GM12878 (cell line): ENCODE data around the gene TMTC1. TPM values are rescaled to one million over a fixed set of nuclear protein-coding genes. Genes with fewer than 3 reads are reported as not detected.

Source experiments
- ATAC-seq: fragments of 200-7000 bp; cut with Tn5 transposase; 3 replicates; pipeline ENCODE4 v1.9.1; 2020; ENCODE audit warnings: mild to moderate bottlenecking, moderate library complexity
- BruUV-seq: library from RNA; stranded (reverse); fragments of 400-500 nt; replicated peaks from 2 replicates; lab custom pipeline; 2021; lab: Mats Ljungman, UMichigan
- CTCF ChIA-PET: fragments of 300-600 bp; sonication (Branson Sonifier 250); formaldehyde crosslinking; extraction: SDS; loops from one replicate; lab custom pipeline; 2021; ENCODE audit warnings: inconsistent platforms; lab: Yijun Ruan, JAX
- POLR2A ChIA-PET: fragments of 350-600 bp; formaldehyde crosslinking; extraction: SDS; loops from one replicate; lab custom pipeline; 2021; ENCODE audit warnings: inconsistent platforms; lab: Charles Lee
- RAD21 ChIA-PET: fragments of 300-600 bp; sonication (Branson Sonifier 250); formaldehyde crosslinking; loops from one replicate; lab custom pipeline; 2023; ENCODE audit warnings: antibody characterized with exemption; ENCODE audit not compliant: unreplicated experiment; lab: Charles Lee
- SMC1A ChIA-PET: fragments of 300-600 bp; sonication (Branson Sonifier 250); formaldehyde crosslinking; loops from one replicate; lab custom pipeline; 2023; ENCODE audit not compliant: unreplicated experiment, uncharacterized antibody; lab: Charles Lee
- DNase-seq: peaks from one replicate; pipeline ENCODE4 v3.0.0-alpha.2; 2011; ENCODE audit warnings: low read depth, low spot score
- FAIRE-seq: peaks from 3 replicates; lab custom pipeline; 2011; peaks lifted over from hg19 to GRCh38; lab: Jason Lieb, UNC
- H2AFZ ChIP-seq: 2 replicates; pipeline ENCODE4 v1.6.0; 2011; ENCODE audit warnings: low read depth, low read length, control low read depth; ENCODE audit not compliant: control insufficient read depth
- H3K27ac ChIP-seq: 2 replicates; pipeline ENCODE4 v1.5.1; 2011; ENCODE audit warnings: control low read depth; ENCODE audit not compliant: control insufficient read depth, insufficient read depth
- H3K27me3 ChIP-seq, 2 experiments: replicated peaks in 1 of 2; 2 replicates each; pipeline versions ENCODE4 v1.6.0 to v1.6.1; 2011; ENCODE audit warnings: low read length in 1 of 2; ENCODE audit not compliant: control insufficient read depth in 2 of 2, insufficient read depth in 2 of 2
- H3K36me3 ChIP-seq, 2 experiments: 2 replicates each; pipeline ENCODE4 v1.5.1; 2011; ENCODE audit warnings: low read length in 1 of 2; ENCODE audit not compliant: control insufficient read depth in 2 of 2, insufficient read depth in 2 of 2
- H3K4me1 ChIP-seq: 2 replicates; pipeline ENCODE4 v1.6.1; 2011; ENCODE audit warnings: mild to moderate bottlenecking, low read length, moderate library complexity, mixed read lengths; ENCODE audit not compliant: control insufficient read depth, insufficient read depth
- H3K4me2 ChIP-seq: 2 replicates; pipeline ENCODE4 v1.6.0; 2011; ENCODE audit warnings: control low read depth; ENCODE audit not compliant: control insufficient read depth, insufficient read depth
- H3K4me3 ChIP-seq: fragments of 200-600 bp; sonication (generic); 2 replicates; pipeline ENCODE4 v1.5.1; 2016
- H3K79me2 ChIP-seq: 2 replicates; pipeline ENCODE4 v1.6.0; 2011; ENCODE audit warnings: low read length; ENCODE audit not compliant: control insufficient read depth, insufficient read depth
- H3K9ac ChIP-seq: 2 replicates; pipeline ENCODE4 v1.8.0; 2011; ENCODE audit warnings: low read length, control low read depth, mixed read lengths; ENCODE audit not compliant: control insufficient read depth, insufficient read depth
- H3K9me3 ChIP-seq: replicated peaks from 3 replicates; pipeline ENCODE4 v1.5.1; 2011; ENCODE audit warnings: mild to moderate bottlenecking, low read length; ENCODE audit not compliant: control insufficient read depth, insufficient read depth
- H4K20me1 ChIP-seq: 2 replicates; pipeline ENCODE4 v1.6.0; 2011; ENCODE audit not compliant: control insufficient read depth, insufficient read depth
- EGR1 ChIP-seq, 2 experiments: IDR thresholded peaks; 1 replicate in 1 of 2; 2 replicates in 1 of 2; pipeline ENCODE4 v1.6.1; 2011 to 2012; ENCODE audit warnings: low read depth in 2 of 2, low read length in 2 of 2, borderline replicate concordance in 1 of 2, mild to moderate bottlenecking in 1 of 2, moderate library complexity in 1 of 2
- FOS ChIP-seq: IDR thresholded peaks from 3 replicates; pipeline ENCODE4 v1.6.1; 2011; ENCODE audit warnings: borderline replicate concordance; ENCODE audit not compliant: insufficient read length; ENCODE audit errors: extremely low read depth
- IRF4 ChIP-seq: IDR thresholded peaks from 2 replicates; pipeline ENCODE4 v1.6.1; 2011; ENCODE audit warnings: low read depth, low read length
- JUNB ChIP-seq: IDR thresholded peaks from 2 replicates; pipeline ENCODE4 v1.6.1; 2016; ENCODE audit warnings: antibody characterized with exemption, mild to moderate bottlenecking
- KDM1A ChIP-seq: fragments of 200-600 bp; sonication (generic); IDR thresholded peaks from 2 replicates; pipeline ENCODE4 v1.6.1; 2016; ENCODE audit warnings: borderline replicate concordance
- RELA ChIP-seq: fragments of 450-650 bp; IDR thresholded peaks from 2 replicates; pipeline ENCODE4 v1.8.0; 2014; ENCODE audit warnings: borderline replicate concordance; ENCODE audit not compliant: partially characterized antibody
- WGBS: methylation state at CpG from one replicate; pipeline ENCODE4 v1.1.6; 2016; ENCODE audit warnings: low lambda C conversion rate; ENCODE audit not compliant: insufficient replicate concordance, insufficient coverage; ENCODE audit errors: missing lambda C conversion rate; 5-methylcytosine and 5-hydroxymethylcytosine counted together
- in situ Hi-C: fragments of 300-500 bp; cut with MboI; formaldehyde crosslinking; loops from 9 replicates; pipeline ENCODE4 v1.14.3; 2018; ENCODE audit warnings: mixed read lengths
- intact Hi-C: fragments of 100-400 bp; cut with micrococcal nuclease; formaldehyde crosslinking; loops from one replicate; pipeline ENCODE4 v1.14.2; 2022; ENCODE audit not compliant: unreplicated experiment
- polyA plus RNA-seq, 11 experiments: library from polyadenylated mRNA; depleted of rRNA in 4 of 11; unstranded in 6 of 11; stranded (reverse) in 5 of 11; fragments of >200 nt; fragmentation: Nextera tagmentation in 4 of 11; fragmentation: Illumina TruSeq in 1 of 11; extraction: Ambion mirVana in 4 of 11; extraction: Trizol in 1 of 11; gene quantifications; 1 replicate in 1 of 11; 2 replicates in 10 of 11; pipeline versions ENCODE4 v1.2.1 to v1.2.3, GENCODE V29; 2011 to 2016; ENCODE audit warnings: inconsistent platforms in 2 of 11, missing spikeins in 2 of 11, low read depth in 1 of 11
- total RNA-seq, 4 experiments: library from RNA; depleted of rRNA in 3 of 4; stranded (reverse); fragments of >200 nt in 3 of 4; fragmentation: Illumina TruSeq in 1 of 4; extraction: Trizol in 1 of 4; gene quantifications; 2 replicates each; pipeline versions ENCODE4 v1.2.1 to v1.2.3, GENCODE V29; 2013 to 2021

TMTC1 gene
- total and polyA plus RNA-seq, 10 of the 15 experiments (the other 5 are each of a cell fraction or from before 2014, with no cell fraction given): 0.10 to 20.9 (median 0.57) TPM

DNA sequence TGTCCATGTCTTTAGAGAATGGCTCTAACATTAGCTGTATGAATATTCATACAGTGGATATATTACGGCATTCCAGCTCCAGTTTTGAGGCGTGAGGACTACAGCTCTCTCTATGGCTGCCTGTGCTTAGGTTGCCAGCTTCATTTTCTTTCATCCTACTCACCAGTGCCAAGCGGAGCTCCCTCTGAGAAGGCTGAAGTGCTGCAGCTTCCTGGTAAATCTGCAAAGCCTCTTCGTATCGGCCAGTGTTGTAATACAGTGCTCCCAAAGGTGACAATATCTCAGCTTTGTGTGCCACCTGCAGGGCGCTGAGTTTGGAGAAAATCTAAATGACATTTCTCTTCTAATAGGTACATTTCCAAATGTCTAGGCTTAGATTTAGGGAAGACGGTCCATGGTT lies 266.5 kb downstream of the TMTC1 start:
- Histone ChIP-seq H3K27ac (no peak overlapping the region), H2AFZ (no peak overlapping the region), H3K4me2 (no peak overlapping the region), H3K27me3 (no peaks in the 10 kb centered on the region), H3K9me3 (no peaks in the 10 kb centered on the region), H3K79me2 (no peaks in the 10 kb centered on the region), H3K9ac (no peak overlapping the region), H3K36me3 (no peaks in the 10 kb centered on the region), H4K20me1 (no peaks in the 10 kb centered on the region), H3K4me1 (no peaks in the 10 kb centered on the region), H3K4me3 (no peak overlapping the region)
- ChIA-PET SMC1A (interaction anchor here (0.7 to 1.2 kb wide), 7 partner anchors 35 to 1291 kb away, joined by 3 to 4 read pairs (median 3); no protein-coding TSS in a partner anchor), POLR2A (no interaction called here), CTCF (interaction anchor here (0.7 to 1.3 kb wide), 4 partner anchors 89 to 1291 kb away, joined by 3 read pairs; no protein-coding TSS in a partner anchor), RAD21 (interaction anchor here (0.7 to 1.6 kb wide), 5 partner anchors 11 to 1291 kb away, joined by 3 to 5 read pairs (median 3); no protein-coding TSS in a partner anchor)
- DNase-seq (no peak), FAIRE-seq (no peak), ATAC-seq (no peak)
- no peak for TF ChIP-seq FOS
- in situ Hi-C loops: no loop called here
- intact Hi-C loops: loop anchor here (5.0 kb wide), 1 partner anchor 770 kb away; no protein-coding TSS in a partner anchor
- BruUV-seq: no TSS peak
- 67% methylated on average over 7 of the region's 7 CpGs for WGBS

DNA sequence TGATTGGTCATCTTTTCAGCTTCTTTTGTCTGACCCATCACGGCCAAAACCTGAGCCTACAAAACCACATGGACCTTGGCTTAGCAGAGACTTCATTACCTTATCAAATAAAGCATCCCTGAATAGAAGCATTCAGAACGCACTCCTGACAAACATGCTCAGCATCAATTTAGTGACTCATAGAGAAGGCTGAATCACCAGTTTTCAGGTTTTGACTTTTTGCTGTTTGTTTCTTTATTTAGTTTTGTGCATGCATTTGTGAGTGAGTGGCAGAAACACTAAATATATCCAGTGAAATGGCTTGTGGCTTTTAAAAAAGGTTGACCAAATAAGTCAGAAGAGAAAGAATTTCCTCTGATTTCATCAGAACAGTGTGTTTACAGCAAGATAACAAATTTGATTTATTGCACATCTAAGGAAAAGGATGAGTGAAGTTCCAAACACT lies 267.3 kb downstream of the TMTC1 start:
- ChIA-PET POLR2A (no interaction called here), RAD21 (interaction anchor here (0.7 to 1.6 kb wide), 3 partner anchors 10 to 15 kb away, joined by 3 to 5 read pairs (median 3); no protein-coding TSS in a partner anchor), SMC1A (interaction anchor here (0.6 to 1.2 kb wide), 5 partner anchors 9 to 621 kb away, joined by 3 to 4 read pairs (median 3); no protein-coding TSS in a partner anchor), CTCF (interaction anchor here (0.6 to 1.3 kb wide), 6 partner anchors 89 to 1291 kb away, joined by 3 read pairs; no protein-coding TSS in a partner anchor)
- intact Hi-C loops: loop anchor here (5.0 kb wide), 1 partner anchor 771 kb away; no protein-coding TSS in a partner anchor
- H3K27me3 ChIP-seq: no peaks in the 10 kb centered on the region
- no peak overlapping the region for H3K27ac ChIP-seq
- H2AFZ ChIP-seq: no peak overlapping the region
- DNase-seq (no peak), FAIRE-seq (no peak), ATAC-seq (no peak)
- no peak overlapping the region for H3K9ac ChIP-seq
- WGBS: 0% methylated on average over 2 of the region's 2 CpGs
- H3K4me3 ChIP-seq: no peak overlapping the region
- in situ Hi-C loops: no loop called here
- TF ChIP-seq RELA (no peak), IRF4 (no peak), EGR1 (IDR thresholded peaks at IDR 0.05; ENCODE audit: borderline replicate concordance in 1 of 2, low read depth in 2 of 2, low read length in 2 of 2) (no peak), KDM1A (no peak), JUNB (no peak)
- no peak overlapping the region for H3K4me2 ChIP-seq
- no peaks in the 10 kb centered on the region for H3K4me1 ChIP-seq
- no TSS peak for BruUV-seq
- H3K79me2 ChIP-seq: no peaks in the 10 kb centered on the region
- no peaks in the 10 kb centered on the region for H4K20me1 ChIP-seq
- H3K9me3 ChIP-seq: no peaks in the 10 kb centered on the region
- no peaks in the 10 kb centered on the region for H3K36me3 ChIP-seq
